ENCODE measurements around the gene BZW1. TPM values are rescaled to one million over a fixed set of nuclear protein-coding genes. Genes with fewer than 3 reads are reported as not detected.

Gene BZW1
- total RNA-seq, 2 donors from 2014 or later: 219 to 232 TPM

DNA sequence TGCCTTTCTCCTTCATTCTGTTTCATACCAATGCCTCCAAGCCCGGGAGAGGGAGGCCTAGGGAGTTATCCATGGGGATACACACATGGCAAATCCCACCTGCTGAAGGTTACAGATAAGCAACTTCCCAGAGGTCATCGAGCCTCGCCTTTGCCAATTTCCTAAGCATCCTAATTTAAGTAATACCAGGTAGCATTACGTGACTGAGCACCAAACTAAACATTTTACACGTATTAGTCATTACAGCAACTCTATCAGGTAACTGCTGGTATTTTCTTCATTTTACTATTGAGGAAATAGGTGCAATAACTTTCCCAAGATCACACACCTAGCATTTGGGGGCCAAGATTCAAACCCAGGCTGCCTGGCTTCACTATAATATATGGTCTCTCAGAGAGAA lies 30.1 kb upstream of the BZW1 start:
- WGBS: 92% methylated on average over 5 of the region's 5 CpGs

GRCh38 chr2:200782251-200782650 lies 29.5 kb upstream of the BZW1 start:
- H3K36me3 ChIP-seq: no peaks in the 10 kb centered on the region
- no peak overlapping the region for H3K27ac ChIP-seq
- intact Hi-C loops (cut with DNase I): no loop called here
- no peaks in the 10 kb centered on the region for H3K9me3 ChIP-seq
- no peaks in the 10 kb centered on the region for H3K27me3 ChIP-seq (replicated peaks; ENCODE audit: insufficient read depth)
- TF ChIP-seq CTCF (IDR thresholded peaks at IDR 0.05) (no peak), POLR2A (IDR thresholded peaks at IDR 0.05) (no peak), POLR2AphosphoS5 (IDR thresholded peaks at IDR 0.05) (no peak)
- H3K4me1 ChIP-seq (replicated peaks): no peaks in the 10 kb centered on the region
- 73% methylated on average over 4 of the region's 4 CpGs for WGBS
- no peak for DNase-seq (ENCODE audit: low spot score)
- H3K4me3 ChIP-seq: no peak overlapping the region

More for the DNA sequence above, 30.1 kb upstream of the BZW1 start:
- no peaks in the 10 kb centered on the region for H3K36me3 ChIP-seq
- H3K9me3 ChIP-seq: no peaks in the 10 kb centered on the region
- TF ChIP-seq POLR2A (IDR thresholded peaks at IDR 0.05) (no peak), POLR2AphosphoS5 (IDR thresholded peaks at IDR 0.05) (no peak), CTCF (IDR thresholded peaks at IDR 0.05) (no peak)
- no peaks in the 10 kb centered on the region for H3K4me1 ChIP-seq (replicated peaks)
- no peaks in the 10 kb centered on the region for H3K27me3 ChIP-seq (replicated peaks; ENCODE audit: insufficient read depth)
- intact Hi-C loops (cut with DNase I): no loop called here
- no peak overlapping the region for H3K27ac ChIP-seq
- DNase-seq (ENCODE audit: low spot score): no peak
- no peak overlapping the region for H3K4me3 ChIP-seq

- H3K36me3 ChIP-seq: no peaks in the 10 kb centered on the region
- no peak for DNase-seq (ENCODE audit: low spot score)
- no peaks in the 10 kb centered on the region for H3K9me3 ChIP-seq
- no peaks in the 10 kb centered on the region for H3K4me1 ChIP-seq (replicated peaks)
- H3K27ac ChIP-seq: no peak overlapping the region
- TF ChIP-seq POLR2AphosphoS5 (IDR thresholded peaks at IDR 0.05): no peak
- no peak for TF ChIP-seq POLR2A (IDR thresholded peaks at IDR 0.05)
- no peak for TF ChIP-seq CTCF (IDR thresholded peaks at IDR 0.05)
- intact Hi-C loops (cut with DNase I): no loop called here
- no peaks in the 10 kb centered on the region for H3K27me3 ChIP-seq (replicated peaks; ENCODE audit: insufficient read depth)
- H3K4me3 ChIP-seq: no peak overlapping the region
Observed at GRCh38 chr2:200784215-200784614, 27.5 kb upstream of the BZW1 start.

DNA sequence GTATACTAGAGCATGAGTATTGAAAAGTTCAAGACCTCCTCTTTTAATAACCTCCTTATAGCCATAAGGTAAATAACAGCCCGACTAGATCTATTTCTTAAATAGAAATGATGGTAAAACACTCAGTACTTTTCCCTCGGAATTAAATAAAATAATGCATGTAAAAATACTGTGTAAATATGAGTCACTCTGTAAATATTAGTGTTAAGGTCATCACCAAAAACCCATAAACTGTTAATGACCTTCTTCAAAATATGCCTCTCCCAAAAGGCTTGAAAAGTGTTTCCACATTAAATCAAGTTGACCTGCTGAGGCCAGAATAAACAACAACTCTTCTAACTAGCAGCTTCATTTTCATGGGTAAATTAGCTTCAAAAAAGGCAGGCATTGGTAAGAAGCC lies 25.3 kb upstream of the BZW1 start:
- no peak overlapping the region for H3K4me3 ChIP-seq
- TF ChIP-seq POLR2AphosphoS5 (IDR thresholded peaks at IDR 0.05) (peak; percentile 56), CTCF (IDR thresholded peaks at IDR 0.05) (no peak), POLR2A (IDR thresholded peaks at IDR 0.05) (no peak)
- intact Hi-C loops (cut with DNase I): no loop called here
- H3K27me3 ChIP-seq (replicated peaks; ENCODE audit: insufficient read depth): no peaks in the 10 kb centered on the region
- no peaks in the 10 kb centered on the region for H3K9me3 ChIP-seq
- H3K36me3 ChIP-seq: no peaks in the 10 kb centered on the region
- H3K27ac ChIP-seq: peak overlapping the region; percentile 13 to 67
- 22% methylated on average over 2 of the region's 2 CpGs for WGBS
- DNase-seq (ENCODE audit: low spot score): no peak
- H3K4me1 ChIP-seq (replicated peaks): no peaks in the 10 kb centered on the region

GRCh38 chr2:200786826-200787225 lies 24.9 kb upstream of the BZW1 start:
- intact Hi-C loops (cut with DNase I): no loop called here
- Histone ChIP-seq H3K27me3 (replicated peaks; ENCODE audit: insufficient read depth) (no peaks in the 10 kb centered on the region), H3K9me3 (no peaks in the 10 kb centered on the region), H3K36me3 (no peaks in the 10 kb centered on the region), H3K4me3 (no peak overlapping the region), H3K4me1 (replicated peaks) (no peaks in the 10 kb centered on the region), H3K27ac (peak overlapping the region; percentile 51 to 67)
- TF ChIP-seq POLR2AphosphoS5 (IDR thresholded peaks at IDR 0.05) (peak; percentile 2), POLR2A (IDR thresholded peaks at IDR 0.05) (no peak)
- peak; percentile 23 for DNase-seq (ENCODE audit: low spot score)
- WGBS: 48% methylated on average over 3 of the region's 3 CpGs

Data from prostate gland (tissue), 2 donors.